ENCODE data around the gene FZD4.
"Not testable (repeated sequence)": the region's sequence is repeated elsewhere in the genome, so short reads cannot be mapped to it uniquely, and the experiment has no call there.

FZD4 gene

GRCh38 chr11:86972734-86973133 is 17.5 kb upstream of the FZD4 start:
- DNase-seq (ENCODE audit: low read depth): no peak

GRCh38 chr11:86969258-86969657 is 14.1 kb upstream of the FZD4 start:
- DNase-seq (ENCODE audit: low read depth): no peak

GRCh38 chr11:86967601-86968000 is 12.4 kb upstream of the FZD4 start:
- DNase-seq (ENCODE audit: low read depth): not testable (repeated sequence)

- no peak for DNase-seq (ENCODE audit: low read depth)
Observed at GRCh38 chr11:86957976-86958646, 2.9 kb upstream of the FZD4 start.

- DNase-seq (ENCODE audit: low read depth): no peak
Observed at GRCh38 chr11:86956905-86957195, 1.7 kb upstream of the FZD4 start.

- no peak for DNase-seq (ENCODE audit: low read depth)
Observed at GRCh38 chr11:86955111-86955360, 159 bp downstream of the FZD4 start.

GRCh38 chr11:86954269-86955110 is 705 bp downstream of the FZD4 start:
- DNase-seq (ENCODE audit: low read depth): no peak

- peak; percentile 82 for DNase-seq (ENCODE audit: low read depth)
Observed at GRCh38 chr11:86952221-86952875, 2.8 kb downstream of the FZD4 start.

- no peak for DNase-seq (ENCODE audit: low read depth)
Observed at GRCh38 chr11:86951706-86952105, 3.5 kb downstream of the FZD4 start.

GRCh38 chr11:86950661-86950995 is 4.6 kb downstream of the FZD4 start:
- DNase-seq (ENCODE audit: low read depth): no peak

GRCh38 chr11:86949995-86950660 is 5.1 kb downstream of the FZD4 start:
- DNase-seq (ENCODE audit: low read depth): peak; percentile 54

- no peak for DNase-seq (ENCODE audit: low read depth)
Observed at GRCh38 chr11:86948733-86949132, 6.5 kb downstream of the FZD4 start.

GRCh38 chr11:86947541-86947940 is 7.7 kb downstream of the FZD4 start:
- peak; percentile 73 for DNase-seq (ENCODE audit: low read depth)

GRCh38 chr11:86943505-86943904 is 11.7 kb downstream of the FZD4 start:
- not testable (repeated sequence) for DNase-seq (ENCODE audit: low read depth)

GRCh38 chr11:86941871-86942599 is 13.2 kb downstream of the FZD4 start:
- DNase-seq (ENCODE audit: low read depth): peak; percentile 48

- DNase-seq (ENCODE audit: low read depth): no peak
Observed at GRCh38 chr11:86941077-86941870, 13.9 kb downstream of the FZD4 start.

- peak; percentile 90 for DNase-seq (ENCODE audit: low read depth)
Observed at GRCh38 chr11:86940122-86940777, 14.9 kb downstream of the FZD4 start.

- DNase-seq (ENCODE audit: low read depth): peak; percentile 64
Observed at GRCh38 chr11:86938900-86939880, 16.0 kb downstream of the FZD4 start.

- no peak for DNase-seq (ENCODE audit: low read depth)
Observed at GRCh38 chr11:86938203-86938899, 16.8 kb downstream of the FZD4 start.
